HepG2 (cell line): Measurements from ENCODE around the gene TFDP1. TPM values are rescaled to one million over a fixed set of nuclear protein-coding genes. Genes with fewer than 3 reads are reported as not detected.
A peak's percentile ranks its signal among the peaks of the same experiment; 100 is the strongest.

Source experiments
- ATAC-seq: fragments of 200-7000 bp; cut with Tn5 transposase; 3 replicates; pipeline ENCODE4 v1.9.1; 2020; ENCODE audit warnings: mild to moderate bottlenecking, moderate library complexity
- BruUV-seq: library from RNA; stranded (reverse); fragments of 400-500 nt; replicated peaks from 2 replicates; lab custom pipeline; 2021; lab: Mats Ljungman, UMichigan
- CTCF ChIA-PET: fragments of 300-600 bp; formaldehyde crosslinking; extraction: SDS; loops from one replicate; lab custom pipeline; 2021; ENCODE audit warnings: low total read pairs, inconsistent platforms, low intra/inter-chr PET ratio; lab: Yijun Ruan, JAX
- POLR2A ChIA-PET: fragments of 350-600 bp; sonication (Branson Sonifier 250); formaldehyde crosslinking; loops from one replicate; lab custom pipeline; 2020; ENCODE audit warnings: antibody characterized with exemption, inconsistent platforms; lab: Yijun Ruan, JAX
- DNase-seq: peaks from one replicate; pipeline ENCODE4 v3.0.0-alpha.2; 2015; ENCODE audit warnings: low spot score
- FAIRE-seq: peaks from 3 replicates; lab custom pipeline; 2011; peaks lifted over from hg19 to GRCh38; lab: Jason Lieb, UNC
- H2AFZ ChIP-seq: one replicate; pipeline ENCODE4 v1.6.1; 2011; ENCODE audit warnings: low read length, inconsistent platforms
- H3K27ac ChIP-seq: fragments of 300-600 bp; 3 replicates; pipeline ENCODE4 v1.8.0; 2011; ENCODE audit warnings: mixed run types, mild to moderate bottlenecking, mixed read lengths, low read length, inconsistent platforms; ENCODE audit not compliant: insufficient read depth; ENCODE audit errors: extremely low read length
- H3K27me3 ChIP-seq, 2 experiments: fragments of 200-600 bp in 1 of 2; 2 replicates in 1 of 2; 3 replicates in 1 of 2; pipeline versions ENCODE4 v1.6.0 to v1.8.0; 2011; ENCODE audit warnings: low read length in 2 of 2, mild to moderate bottlenecking in 2 of 2, moderate library complexity in 2 of 2, inconsistent platforms in 1 of 2; ENCODE audit not compliant: insufficient read depth in 2 of 2, control insufficient read depth in 1 of 2
- H3K36me3 ChIP-seq, 2 experiments: fragments of 200-600 bp in 1 of 2; replicated peaks in 1 of 2; 2 replicates in 1 of 2; 3 replicates in 1 of 2; pipeline versions ENCODE4 v1.5.1 to v1.8.0; 2011; ENCODE audit warnings: low read length in 2 of 2, inconsistent platforms in 1 of 2; ENCODE audit not compliant: insufficient read depth in 2 of 2, control insufficient read depth in 1 of 2
- H3K4me1 ChIP-seq: 2 replicates; pipeline ENCODE4 v1.5.1; 2012; ENCODE audit warnings: low read length, inconsistent platforms; ENCODE audit not compliant: insufficient read depth
- H3K4me2 ChIP-seq: 2 replicates; pipeline ENCODE4 v1.6.0; 2011; ENCODE audit warnings: low read depth, low read length, inconsistent platforms
- H3K4me3 ChIP-seq, 3 experiments: fragments of 200-600 bp in 1 of 3; sonication (generic), shearing (Covaris generic) in 1 of 3; replicated peaks in 1 of 3; 2 replicates each; pipeline ENCODE4 v1.5.1; 2011 to 2016; ENCODE audit warnings: low read length in 3 of 3, inconsistent platforms in 2 of 3, low read depth in 2 of 3, mild to moderate bottlenecking in 2 of 3, control low read depth in 1 of 3, mixed read lengths in 1 of 3; ENCODE audit not compliant: insufficient read depth in 1 of 3
- H3K79me2 ChIP-seq: one replicate; pipeline ENCODE4 v1.6.1; 2011; ENCODE audit warnings: low read length, inconsistent platforms; ENCODE audit not compliant: insufficient read depth
- H3K9ac ChIP-seq: 2 replicates; pipeline ENCODE4 v1.6.0; 2011; ENCODE audit warnings: mild to moderate bottlenecking, low read depth, low read length, inconsistent platforms; ENCODE audit not compliant: insufficient read depth
- H3K9me3 ChIP-seq: 2 replicates; pipeline ENCODE4 v1.5.1; 2012; ENCODE audit warnings: mild to moderate bottlenecking, low read length
- H4K20me1 ChIP-seq: 2 replicates; pipeline ENCODE4 v1.6.0; 2011; ENCODE audit warnings: inconsistent platforms, mild to moderate bottlenecking, low read length, moderate library complexity; ENCODE audit not compliant: insufficient read depth
- BCL6 ChIP-seq: IDR thresholded peaks from 2 replicates; pipeline ENCODE4 v1.6.1; 2016; ENCODE audit warnings: missing genetic modification reagents, missing compliant biosample characterization
- POLR2A ChIP-seq, 2 experiments: IDR thresholded peaks; 2 replicates each; pipeline ENCODE4 v1.6.1; 2011; ENCODE audit warnings: low read depth in 2 of 2, low read length in 2 of 2, mild to moderate bottlenecking in 1 of 2, moderate library complexity in 1 of 2; ENCODE audit not compliant: insufficient read depth in 1 of 2
- WGBS: methylation state at CpG from one replicate; pipeline ENCODE4 v1.1.6; 2017; ENCODE audit warnings: low lambda C conversion rate; 5-methylcytosine and 5-hydroxymethylcytosine counted together
- in situ Hi-C: cut with HindIII; loops from 2 replicates; pipeline ENCODE4 v1.10.0; 2017; ENCODE audit warnings: low pct_unique_long_range_greater_than_20kb; ENCODE audit not compliant: extremely low pct_ligation_motif_present
- intact Hi-C: fragments of 100-400 bp; cut with micrococcal nuclease; formaldehyde crosslinking; loops from one replicate; pipeline ENCODE4 v1.10.0; 2022; ENCODE audit not compliant: unreplicated experiment
- polyA plus RNA-seq, 8 experiments: library from polyadenylated mRNA; depleted of rRNA in 3 of 8; stranded (reverse) in 7 of 8; unstranded in 1 of 8; fragments of >200 nt; fragmentation: Illumina TruSeq in 4 of 8; extraction: Trizol in 4 of 8; gene quantifications; 2 replicates each; pipeline versions ENCODE4 v1.2.1 to v1.2.3, GENCODE V29; 2011 to 2016; ENCODE audit warnings: low read depth in 4 of 8, missing spikeins in 1 of 8, mixed read lengths in 1 of 8; ENCODE audit not compliant: insufficient read depth in 1 of 8
- total RNA-seq, 5 experiments: library from RNA; depleted of rRNA; stranded (reverse); fragments of >200 nt; fragmentation: Illumina TruSeq; extraction: Trizol; gene quantifications; 2 replicates each; pipeline ENCODE4 v1.2.3, GENCODE V29; 2016; ENCODE audit warnings: low read depth in 1 of 5
- TF ChIP-seq, protein P1 (sequence below): sonication (generic); formaldehyde crosslinking; IDR thresholded peaks from 2 replicates; pipeline ENCODE4 v1.4.0; 2020; ENCODE audit warnings: missing genetic modification reagents

The TFDP1 gene
- total and polyA plus RNA-seq, 2 of the 13 experiments (the other 11 are each of a cell fraction or from before 2014, with no cell fraction given), result 38.0 to 84.2 TPM

DNA sequence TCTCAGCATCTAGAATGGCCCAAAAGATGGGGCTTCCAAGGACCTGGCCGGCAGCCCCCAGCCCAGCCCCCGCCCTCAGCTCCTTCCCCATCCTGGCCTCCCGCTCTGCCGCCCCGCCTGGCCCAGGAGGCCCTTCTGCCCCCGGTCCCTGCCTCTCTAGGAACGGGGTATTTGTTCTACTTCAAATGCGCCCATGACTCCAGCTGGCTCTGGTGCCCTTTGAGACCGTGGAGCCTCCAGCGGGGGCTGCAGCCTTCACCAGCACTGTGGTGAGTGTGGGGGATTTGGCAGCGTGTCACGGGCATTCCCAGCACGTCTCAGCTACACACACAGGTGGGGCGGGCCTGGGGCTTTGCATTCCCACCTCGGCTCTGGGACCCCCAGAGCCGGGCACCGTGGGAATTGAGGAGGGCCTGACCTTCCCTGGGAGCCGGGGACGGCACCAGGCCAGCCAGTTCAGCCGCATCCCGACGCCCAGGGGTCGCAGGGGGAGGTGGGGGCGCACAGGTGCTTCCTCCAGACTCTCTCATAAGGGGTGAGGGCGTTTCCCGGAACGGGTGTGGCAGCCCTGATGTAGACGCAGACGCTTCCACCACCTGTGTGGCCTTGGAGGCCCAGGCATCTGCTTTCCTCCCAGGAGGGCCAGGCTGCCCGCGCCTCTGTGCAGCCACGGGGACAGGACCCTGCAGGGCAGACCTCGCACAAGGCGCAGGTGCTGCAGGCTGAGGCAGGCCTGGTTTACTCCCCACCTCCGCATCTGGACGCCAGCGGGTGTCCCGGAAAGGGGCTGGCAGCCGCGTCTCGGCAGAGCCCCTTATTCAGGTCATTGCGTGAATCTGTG lies 72.5 kb downstream of the TFDP1 start:
- Histone ChIP-seq H4K20me1 (no peaks in the 10 kb centered on the region), H3K9ac (no peak overlapping the region), H2AFZ (no peak overlapping the region), H3K4me3 (no peak overlapping the region), H3K36me3 (no peaks in the 10 kb centered on the region), H3K4me1 (peaks cover 6% of the 10 kb centered on the region; the same call in 1 of the 2 replicates), H3K9me3 (no peaks in the 10 kb centered on the region), H3K4me2 (no peak overlapping the region), H3K79me2 (no peaks in the 10 kb centered on the region), H3K27me3 (peaks cover 0 to 20% of the 10 kb centered on the region in 2 experiments; a peak in 3 of 5 replicates), H3K27ac (no peak overlapping the region)
- 45% methylated on average over 8 of the region's 42 CpGs for WGBS
- TF ChIP-seq BCL6 (CRISPR knock-in tag), result peak; percentile 83
- TF ChIP-seq POLR2A (IDR thresholded peaks at IDR 0.05; ENCODE audit: insufficient read depth in 1 of 2, low read depth in 2 of 2, low read length in 2 of 2), result no peak
- TF ChIP-seq, protein P1, sequence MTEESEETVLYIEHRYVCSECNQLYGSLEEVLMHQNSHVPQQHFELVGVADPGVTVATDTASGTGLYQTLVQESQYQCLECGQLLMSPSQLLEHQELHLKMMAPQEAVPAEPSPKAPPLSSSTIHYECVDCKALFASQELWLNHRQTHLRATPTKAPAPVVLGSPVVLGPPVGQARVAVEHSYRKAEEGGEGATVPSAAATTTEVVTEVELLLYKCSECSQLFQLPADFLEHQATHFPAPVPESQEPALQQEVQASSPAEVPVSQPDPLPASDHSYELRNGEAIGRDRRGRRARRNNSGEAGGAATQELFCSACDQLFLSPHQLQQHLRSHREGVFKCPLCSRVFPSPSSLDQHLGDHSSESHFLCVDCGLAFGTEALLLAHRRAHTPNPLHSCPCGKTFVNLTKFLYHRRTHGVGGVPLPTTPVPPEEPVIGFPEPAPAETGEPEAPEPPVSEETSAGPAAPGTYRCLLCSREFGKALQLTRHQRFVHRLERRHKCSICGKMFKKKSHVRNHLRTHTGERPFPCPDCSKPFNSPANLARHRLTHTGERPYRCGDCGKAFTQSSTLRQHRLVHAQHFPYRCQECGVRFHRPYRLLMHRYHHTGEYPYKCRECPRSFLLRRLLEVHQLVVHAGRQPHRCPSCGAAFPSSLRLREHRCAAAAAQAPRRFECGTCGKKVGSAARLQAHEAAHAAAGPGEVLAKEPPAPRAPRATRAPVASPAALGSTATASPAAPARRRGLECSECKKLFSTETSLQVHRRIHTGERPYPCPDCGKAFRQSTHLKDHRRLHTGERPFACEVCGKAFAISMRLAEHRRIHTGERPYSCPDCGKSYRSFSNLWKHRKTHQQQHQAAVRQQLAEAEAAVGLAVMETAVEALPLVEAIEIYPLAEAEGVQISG (CRISPR knock-in tag), result peak; percentile 54; the same call in 1 of the 2 replicates
- DNase-seq, result no peak
- ChIA-PET CTCF (no interaction called here), POLR2A (no interaction called here)
- peak; percentile 6; the same call in 1 of the 3 replicates for ATAC-seq
- in situ Hi-C loops, result no loop called here
- no peak for FAIRE-seq
- intact Hi-C loops, result no loop called here
- BruUV-seq, result no TSS peak
